Right lobe of liver (tissue), 6 donors: ENCODE results near the gene GPR17. TPM values are rescaled to one million over a fixed set of nuclear protein-coding genes. Genes with fewer than 3 reads are reported as not detected.
A peak's percentile ranks its signal among the peaks of the same experiment; 100 is the strongest.

Experiments used
- ATAC-seq, 4 donors: fragments of 200-7000 bp; cut with Tn5 transposase; one replicate each; pipeline ENCODE4 v1.9.1; 2020; ENCODE audit warnings: mild to moderate bottlenecking in 4 of 4, moderate library complexity in 4 of 4
- DNase-seq, 3 donors: peaks; one replicate each; pipeline ENCODE4 v3.0.0-alpha.2; 2020
- H3K27ac ChIP-seq, 3 donors: fragments of 200-600 bp; one replicate each; pipeline ENCODE4 v1.8.0; 2022
- H3K27me3 ChIP-seq, 2 donors: fragments of 200-600 bp; one replicate each; pipeline ENCODE4 v1.8.0; 2022
- H3K36me3 ChIP-seq, 4 donors: fragments of 200-600 bp; sonication (generic) in 1 of 4; one replicate each; pipeline versions ENCODE4 v1.5.1 to v1.8.0; 2017 to 2022; ENCODE audit warnings: control low read depth in 1 of 4
- H3K4me1 ChIP-seq, 4 donors: fragments of 200-600 bp; sonication (generic) in 1 of 4; one replicate each; pipeline versions ENCODE4 v1.5.1 to v1.8.0; 2017 to 2022; ENCODE audit warnings: control low read depth in 1 of 4
- H3K4me3 ChIP-seq, 3 donors: fragments of 200-600 bp; one replicate each; pipeline ENCODE4 v1.8.0; 2022
- H3K9me3 ChIP-seq, 4 donors: fragments of 200-600 bp; sonication (generic) in 1 of 4; one replicate each; pipeline versions ENCODE4 v1.5.1 to v1.8.0; 2017 to 2022; ENCODE audit warnings: control low read depth in 1 of 4
- CTCF ChIP-seq, 4 donors: fragments of 200-600 bp in 3 of 4; fragments of 450-650 bp in 1 of 4; IDR thresholded peaks; one replicate each; pipeline versions ENCODE4 v1.5.1 to v1.8.0; 2016 to 2022; ENCODE audit warnings: antibody characterized with exemption in 4 of 4, mild to moderate bottlenecking in 2 of 4
- POLR2A ChIP-seq: fragments of 450-650 bp; IDR thresholded peaks from one replicate; pipeline ENCODE4 v1.6.1; 2017; ENCODE audit warnings: antibody characterized with exemption, mild to moderate bottlenecking
- WGBS: methylation state at CpG from one replicate; pipeline ENCODE4 v1.1.6; 2018; ENCODE audit warnings: low coverage, low lambda C conversion rate; ENCODE audit not compliant: insufficient coverage; ENCODE audit errors: missing lambda C conversion rate; 5-methylcytosine and 5-hydroxymethylcytosine counted together
- intact Hi-C, 2 donors: fragments of 100-400 bp; cut with DNase I; formaldehyde crosslinking; loops; one replicate each; pipeline versions ENCODE4 v1.11.2 to v1.14.1; 2022
- total RNA-seq, 6 experiments: library from RNA; depleted of rRNA in 2 of 6; stranded (reverse); fragments of >200 nt in 2 of 6; fragmentation: NEBNext Ultra II Directional in 3 of 6; extraction: Animal tissue kit (Norgen Biotek cat#: 25700) in 3 of 6; gene quantifications; one replicate each; pipeline versions ENCODE4 v1.1.0 to v1.2.4, GENCODE V29; 2016 to 2023
- donor health status: DM: no; HTN: yes; CAD: no.
- donor health status: DM: no; HTN: no; CAD: no.
- donor health status: DM: no; HTN: no; CAD: no.
- donor health status: DM: no; HTN: yes; CAD: no.
- donor health status: DM: no; HTN: yes; CAD: no.

Gene GPR17
- total RNA-seq, 6 experiments from 2014 or later, result not detected

DNA sequence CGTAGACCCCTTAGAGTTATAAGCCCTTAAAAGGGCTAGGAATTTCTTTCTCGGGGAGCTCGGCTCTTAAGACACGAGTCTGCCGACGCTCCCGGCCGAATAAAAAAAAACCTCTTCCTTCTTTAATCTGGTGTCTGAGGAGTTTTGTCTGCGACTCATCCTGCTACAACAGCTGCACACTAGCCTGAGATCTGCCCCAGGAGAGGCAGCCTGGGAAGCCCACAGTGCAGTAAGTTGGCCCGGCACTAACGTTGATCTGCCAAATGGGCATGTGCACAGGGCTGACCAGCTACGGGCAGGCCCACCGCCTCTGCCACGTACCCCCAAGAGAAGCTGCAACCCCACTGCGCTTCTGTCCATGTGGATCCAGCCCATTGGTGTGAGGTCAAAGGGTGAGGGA is 37.8 kb downstream of the GPR17 start:
- intact Hi-C loops, result no loop called here
- Histone ChIP-seq H3K4me1 (no peaks in the 10 kb centered on the region), H3K27ac (no peak overlapping the region), H3K4me3 (no peak overlapping the region), H3K36me3 (no peaks in the 10 kb centered on the region), H3K9me3 (no peaks in the 10 kb centered on the region), H3K27me3 (no peaks in the 10 kb centered on the region)
- no peak for TF ChIP-seq POLR2A
- TF ChIP-seq CTCF (IDR thresholded peaks at IDR 0.05), result no peak
- no peak for DNase-seq
- WGBS, result 78% methylated on average over 13 of the region's 15 CpGs
- peak in 3 of 4 donors; percentile 32 to 48 (median 33) for ATAC-seq

DNA sequence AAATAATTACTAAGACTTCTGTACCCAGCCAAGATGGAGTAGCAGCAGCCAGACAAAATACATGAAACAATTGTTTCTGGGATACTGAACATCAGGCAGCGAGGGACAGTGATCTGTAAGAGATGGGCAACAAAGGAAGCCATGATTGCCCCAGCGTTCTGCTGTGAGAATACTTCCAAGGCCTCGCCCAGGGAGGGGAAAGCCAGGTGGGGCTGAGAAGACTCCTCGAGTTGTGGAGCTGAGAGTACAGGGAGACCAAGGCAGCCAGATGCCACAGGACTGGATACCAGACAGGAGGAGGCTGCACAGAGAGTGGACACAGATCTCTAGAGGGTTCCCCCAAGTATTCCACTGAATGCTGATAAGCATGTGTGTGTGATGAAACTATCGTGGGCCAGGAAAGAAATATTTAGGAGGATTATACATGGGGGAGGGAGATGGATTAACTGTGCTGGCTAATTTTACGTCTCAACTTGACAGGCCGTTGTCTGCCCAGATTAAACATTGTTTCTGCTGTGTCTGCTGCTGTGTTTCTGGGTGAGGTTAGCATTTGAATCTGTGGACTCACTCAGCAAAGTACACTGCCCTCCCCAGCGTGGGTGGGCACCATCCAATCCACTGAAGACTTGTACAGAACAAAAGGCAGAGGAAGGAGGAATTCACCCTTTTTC is 39.6 kb downstream of the GPR17 start:
- intact Hi-C loops, result no loop called here

GRCh38 chr2:127688405-127688804 is 42.5 kb downstream of the GPR17 start:
- Histone ChIP-seq H3K4me1 (no peaks in the 10 kb centered on the region), H3K9me3 (no peaks in the 10 kb centered on the region), H3K36me3 (no peaks in the 10 kb centered on the region), H3K4me3 (no peak overlapping the region), H3K27ac (no peak overlapping the region), H3K27me3 (no peaks in the 10 kb centered on the region)
- WGBS, result 56% methylated on average over 1 of the region's 1 CpG
- no peak for DNase-seq
- intact Hi-C loops, result no loop called here
- ATAC-seq, result no peak
- no peak for TF ChIP-seq CTCF (IDR thresholded peaks at IDR 0.05)
- no peak for TF ChIP-seq POLR2A

More for the DNA sequence above, 39.6 kb downstream of the GPR17 start:
- Histone ChIP-seq H3K9me3 (no peaks in the 10 kb centered on the region), H3K4me3 (no peak overlapping the region), H3K27me3 (no peaks in the 10 kb centered on the region), H3K4me1 (no peaks in the 10 kb centered on the region), H3K27ac (no peak overlapping the region), H3K36me3 (no peaks in the 10 kb centered on the region)
- 79% methylated on average over 8 of the region's 8 CpGs for WGBS
- DNase-seq (no peak), ATAC-seq (no peak)
- TF ChIP-seq POLR2A (no peak), CTCF (IDR thresholded peaks at IDR 0.05) (no peak)

- no peak for DNase-seq
- no peak for ATAC-seq
- Histone ChIP-seq H3K36me3 (no peaks in the 10 kb centered on the region), H3K27ac (no peak overlapping the region), H3K4me3 (no peak overlapping the region), H3K4me1 (no peaks in the 10 kb centered on the region), H3K9me3 (no peaks in the 10 kb centered on the region), H3K27me3 (no peaks in the 10 kb centered on the region)
- intact Hi-C loops, result no loop called here
- 100% methylated on average over 1 of the region's 2 CpGs for WGBS
- TF ChIP-seq POLR2A (no peak), CTCF (IDR thresholded peaks at IDR 0.05) (no peak)
Measured at GRCh38 chr2:127690696-127691095, 44.7 kb downstream of the GPR17 start.
